Spinal cord (tissue), 10 donors: ENCODE measurements around the gene MSI2. TPM values are rescaled to one million over a fixed set of nuclear protein-coding genes. Genes with fewer than 3 reads are reported as not detected.

Experiments used
- DNase-seq, 6 donors: peaks; one replicate each; pipeline versions ENCODE4 v3.0.0 to v3.0.0-alpha.2; 2013 to 2015; ENCODE audit warnings: low spot score in 6 of 6, low read depth in 4 of 6
- H3K27ac ChIP-seq: one replicate; pipeline ENCODE4 v1.5.1; 2013; ENCODE audit warnings: low read depth, low read length, control low read depth
- H3K27me3 ChIP-seq: one replicate; pipeline ENCODE4 v1.6.1; 2013; ENCODE audit warnings: low read length; ENCODE audit not compliant: control insufficient read depth, insufficient read depth
- H3K36me3 ChIP-seq: one replicate; pipeline ENCODE4 v1.6.1; 2013; ENCODE audit warnings: low read length; ENCODE audit not compliant: control insufficient read depth, insufficient read depth
- H3K4me1 ChIP-seq: one replicate; pipeline ENCODE4 v1.6.1; 2013; ENCODE audit warnings: low read length; ENCODE audit not compliant: control insufficient read depth, insufficient read depth
- H3K4me3 ChIP-seq: one replicate; pipeline ENCODE4 v1.5.1; 2013; ENCODE audit warnings: low read depth, low read length, control low read depth
- H3K9me3 ChIP-seq: one replicate; pipeline ENCODE4 v1.6.1; 2013; ENCODE audit warnings: low read length; ENCODE audit not compliant: control insufficient read depth, insufficient read depth
- WGBS: methylation state at CpG from one replicate; pipeline ENCODE4 v1.1.5; 2013; ENCODE audit warnings: missing lambda C conversion rate; ENCODE audit not compliant: insufficient coverage; 5-methylcytosine and 5-hydroxymethylcytosine counted together
- polyA plus RNA-seq, 2 donors: library from polyadenylated mRNA; unstranded; fragments of 120-200 nt; gene quantifications; one replicate each; pipeline ENCODE4 v1.2.1, GENCODE V29; 2013; ENCODE audit not compliant: insufficient read length in 2 of 2
- total RNA-seq, 2 donors: library from RNA; depleted of rRNA in 1 of 2; stranded (reverse); fragments of 120-200 nt in 1 of 2; fragments of >200 nt in 1 of 2; gene quantifications; one replicate each; pipeline versions ENCODE4 v1.2.3 to v1.2.4, GENCODE V29; 2013 to 2014
- donor health status: healthy.

MSI2 gene
- total and polyA plus RNA-seq, 4 donors = 92.8 to 167 (median 109) TPM

DNA sequence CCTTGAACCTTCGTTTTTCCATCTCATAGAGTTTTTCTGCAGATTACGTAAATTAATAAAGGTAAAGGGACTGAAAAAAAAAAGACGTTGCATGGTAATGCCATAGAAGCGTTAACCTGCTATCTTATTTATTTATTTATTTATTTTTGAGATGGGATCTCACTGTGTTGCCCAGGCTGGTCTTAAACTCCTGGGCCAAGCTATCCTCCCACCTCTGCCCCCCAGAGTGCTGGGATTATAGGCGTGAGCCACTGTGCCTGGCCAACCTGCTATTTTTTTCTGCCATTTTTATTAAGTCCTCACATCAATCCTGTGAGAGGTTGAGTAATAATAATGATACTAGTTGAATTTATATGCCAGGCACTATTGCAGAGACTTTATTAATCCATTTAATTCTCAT is 7.9 kb downstream of the MSI2 start:
- WGBS = 80% methylated on average over 1 of the region's 5 CpGs
- Histone ChIP-seq H3K27me3 (no peaks in the 10 kb centered on the region), H3K9me3 (no peaks in the 10 kb centered on the region), H3K4me1 (peaks cover 28% of the 10 kb centered on the region), H3K27ac (peak overlapping the region; percentile 48), H3K4me3 (no peak overlapping the region), H3K36me3 (peaks cover 25% of the 10 kb centered on the region)
- no peak for DNase-seq

- no peak overlapping the region for H3K4me3 ChIP-seq
- H3K36me3 ChIP-seq = peaks cover 25% of the 10 kb centered on the region
- 92% methylated on average over 5 of the region's 7 CpGs for WGBS
- no peak for DNase-seq
- H3K9me3 ChIP-seq = no peaks in the 10 kb centered on the region
- peaks cover 32% of the 10 kb centered on the region for H3K4me1 ChIP-seq
- peak overlapping the region; percentile 48 for H3K27ac ChIP-seq
- no peaks in the 10 kb centered on the region for H3K27me3 ChIP-seq
Measured at GRCh38 chr17:57264776-57265175, 8.5 kb downstream of the MSI2 start.

DNA sequence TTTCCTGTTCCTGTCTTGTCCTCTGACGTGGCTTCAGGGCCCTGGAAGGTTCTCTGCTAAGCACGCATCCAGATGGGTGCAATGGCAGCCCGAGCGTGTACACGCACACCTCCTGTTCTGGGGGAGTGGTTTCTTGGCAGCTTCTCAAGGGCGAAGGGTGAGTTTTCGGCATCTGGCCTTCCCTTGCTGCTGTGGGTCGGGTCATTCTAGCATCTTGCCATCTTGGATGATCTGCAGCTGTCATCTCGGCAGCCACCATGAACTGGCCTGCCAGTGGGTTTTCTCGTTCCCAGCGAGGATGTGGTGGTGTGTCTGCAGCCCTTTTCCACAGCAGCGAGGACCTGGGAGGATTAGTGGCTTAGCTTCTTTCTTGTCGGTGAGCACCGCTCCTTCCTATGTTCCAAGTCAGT is 10.6 kb downstream of the MSI2 start:
- Histone ChIP-seq H3K4me3 (no peak overlapping the region), H3K4me1 (peaks cover 38% of the 10 kb centered on the region), H3K27ac (peak overlapping the region; percentile 29), H3K36me3 (peaks cover 25% of the 10 kb centered on the region), H3K9me3 (no peaks in the 10 kb centered on the region), H3K27me3 (no peaks in the 10 kb centered on the region)
- DNase-seq = no peak
- WGBS = 92% methylated on average over 12 of the region's 14 CpGs

GRCh38 chr17:57268181-57268580 is 11.9 kb downstream of the MSI2 start:
- peaks cover 42% of the 10 kb centered on the region for H3K4me1 ChIP-seq
- 83% methylated on average over 4 of the region's 8 CpGs for WGBS
- no peaks in the 10 kb centered on the region for H3K9me3 ChIP-seq
- no peak for DNase-seq
- no peak overlapping the region for H3K4me3 ChIP-seq
- H3K36me3 ChIP-seq = peaks cover 25% of the 10 kb centered on the region
- H3K27ac ChIP-seq = no peak overlapping the region
- no peaks in the 10 kb centered on the region for H3K27me3 ChIP-seq

DNA sequence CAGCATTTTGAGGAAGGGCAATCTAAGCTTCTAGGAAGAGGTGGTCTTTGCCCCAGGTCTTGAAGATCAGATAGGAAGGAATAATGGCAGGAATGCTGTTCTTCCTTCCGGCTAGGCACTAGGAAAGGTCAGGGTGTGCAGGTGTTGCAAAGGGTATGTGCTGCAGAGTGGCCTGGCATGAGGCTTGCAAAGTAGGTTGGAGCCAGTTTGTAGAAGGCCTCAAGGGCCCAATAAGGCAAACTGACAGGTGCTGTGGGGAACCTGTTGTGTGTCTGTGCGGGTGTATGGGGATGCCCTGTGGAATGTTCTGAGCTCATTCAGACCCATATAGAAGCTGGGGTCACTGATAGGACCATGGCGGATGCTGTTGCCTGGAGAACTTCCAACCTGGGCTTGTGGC is 12.7 kb downstream of the MSI2 start:
- peak overlapping the region; percentile 10 for H3K27ac ChIP-seq
- no peaks in the 10 kb centered on the region for H3K9me3 ChIP-seq
- no peaks in the 10 kb centered on the region for H3K27me3 ChIP-seq
- 75% methylated on average over 3 of the region's 3 CpGs for WGBS
- peaks cover 47% of the 10 kb centered on the region for H3K4me1 ChIP-seq
- peaks cover 25% of the 10 kb centered on the region for H3K36me3 ChIP-seq
- DNase-seq = no peak
- H3K4me3 ChIP-seq = no peak overlapping the region

DNA sequence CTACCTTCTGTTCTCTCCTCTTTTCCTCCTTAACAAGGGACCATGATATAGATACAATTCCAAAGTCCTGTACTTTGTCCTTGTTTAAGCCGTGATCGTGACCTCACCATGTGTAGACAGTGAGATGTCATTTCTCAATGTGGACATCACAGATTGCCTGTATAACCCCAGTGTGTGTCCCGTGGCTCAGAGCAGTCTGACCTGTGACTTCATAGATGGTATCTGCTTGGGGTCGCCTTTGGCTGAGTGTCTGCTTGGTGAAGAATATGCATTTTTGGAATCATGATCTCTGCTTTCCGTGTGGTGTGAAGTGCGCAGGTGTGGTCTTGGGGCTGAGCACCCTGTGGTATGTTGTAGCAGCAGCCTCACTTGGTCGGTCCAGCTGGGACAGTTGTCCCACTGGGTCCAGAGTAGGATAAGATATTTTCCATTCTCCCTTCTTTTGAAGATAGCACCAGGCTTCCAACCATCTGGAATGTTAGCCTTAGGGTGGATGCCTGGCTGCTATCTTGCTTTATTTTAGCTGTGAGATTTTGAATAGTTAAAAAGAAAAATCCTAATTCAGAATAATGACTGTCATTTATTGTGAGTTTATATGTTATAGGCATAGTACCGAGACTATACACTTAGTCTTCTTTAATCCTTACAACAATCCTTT is 13.4 kb downstream of the MSI2 start:
- Histone ChIP-seq H3K4me3 (no peak overlapping the region), H3K4me1 (peaks cover 41% of the 10 kb centered on the region), H3K27me3 (no peaks in the 10 kb centered on the region), H3K27ac (peak overlapping the region; percentile 34), H3K9me3 (no peaks in the 10 kb centered on the region), H3K36me3 (peaks cover 19% of the 10 kb centered on the region)
- 85% methylated on average over 6 of the region's 8 CpGs for WGBS
- no peak for DNase-seq

DNA sequence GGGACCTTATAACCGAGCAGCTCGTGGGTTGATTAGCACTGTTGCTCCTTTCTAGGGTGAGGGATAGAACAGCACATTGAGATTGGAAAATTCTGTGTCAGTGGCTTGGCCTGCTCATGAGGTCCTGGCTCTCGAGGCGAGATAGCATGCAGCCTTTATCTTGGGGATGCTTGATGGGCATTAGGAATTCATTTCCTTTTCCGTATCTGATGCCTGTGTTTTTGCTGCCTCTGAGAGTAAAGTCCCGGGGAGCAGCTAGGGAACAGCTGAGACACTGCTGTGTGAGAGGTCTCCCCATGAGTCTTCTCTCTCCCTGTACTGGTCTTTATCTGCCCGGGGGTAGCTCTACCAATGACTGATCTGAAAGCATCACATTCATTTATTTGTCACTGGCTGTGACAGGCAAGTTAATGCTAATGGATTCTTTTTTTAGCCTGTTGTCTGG is 14.5 kb downstream of the MSI2 start:
- H3K36me3 ChIP-seq = peaks cover 17% of the 10 kb centered on the region
- no peak for DNase-seq
- H3K27ac ChIP-seq = peak overlapping the region; percentile 34
- no peaks in the 10 kb centered on the region for H3K27me3 ChIP-seq
- H3K9me3 ChIP-seq = no peaks in the 10 kb centered on the region
- no peak overlapping the region for H3K4me3 ChIP-seq
- H3K4me1 ChIP-seq = peaks cover 44% of the 10 kb centered on the region
- 15% methylated on average over 5 of the region's 7 CpGs for WGBS

GRCh38 chr17:57271821-57272220 is 15.5 kb downstream of the MSI2 start:
- Histone ChIP-seq H3K36me3 (peaks cover 17% of the 10 kb centered on the region), H3K9me3 (no peaks in the 10 kb centered on the region), H3K27me3 (no peaks in the 10 kb centered on the region), H3K4me1 (peaks cover 46% of the 10 kb centered on the region), H3K4me3 (no peak overlapping the region), H3K27ac (peak overlapping the region; percentile 34)
- 19% methylated on average over 4 of the region's 6 CpGs for WGBS
- peak in 2 of 6 donors; percentile 85 to 89 for DNase-seq

- WGBS = 24% methylated on average over 6 of the region's 6 CpGs
- peaks cover 19% of the 10 kb centered on the region for H3K36me3 ChIP-seq
- H3K27ac ChIP-seq = peak overlapping the region; percentile 34
- H3K27me3 ChIP-seq = no peaks in the 10 kb centered on the region
- no peaks in the 10 kb centered on the region for H3K9me3 ChIP-seq
- DNase-seq = no peak
- H3K4me3 ChIP-seq = no peak overlapping the region
- peaks cover 53% of the 10 kb centered on the region for H3K4me1 ChIP-seq
Measured at GRCh38 chr17:57273490-57273889, 17.2 kb downstream of the MSI2 start.

GRCh38 chr17:57274162-57274561 is 17.8 kb downstream of the MSI2 start:
- Histone ChIP-seq H3K36me3 (peaks cover 18% of the 10 kb centered on the region), H3K9me3 (no peaks in the 10 kb centered on the region), H3K27me3 (no peaks in the 10 kb centered on the region), H3K4me3 (no peak overlapping the region), H3K4me1 (peaks cover 54% of the 10 kb centered on the region), H3K27ac (peak overlapping the region; percentile 34)
- DNase-seq = no peak
- WGBS = 65% methylated on average over 2 of the region's 3 CpGs
